Suprapubic skin (tissue), 4 donors: ENCODE results near the gene RTEL1.

Experiments
- CTCF ChIP-seq, 2 donors: fragments of 200-600 bp in 1 of 2; fragments of 450-650 bp in 1 of 2; sonication (generic) in 1 of 2; IDR thresholded peaks; one replicate each; pipeline ENCODE4 v1.5.1; 2016 to 2019; ENCODE audit warnings: antibody characterized with exemption in 2 of 2, mild to moderate bottlenecking in 1 of 2, moderate library complexity in 1 of 2
- POLR2A ChIP-seq, 2 donors: fragments of 450-650 bp; IDR thresholded peaks; one replicate each; pipeline ENCODE4 v1.6.1; 2017; ENCODE audit warnings: antibody characterized with exemption in 2 of 2, mild to moderate bottlenecking in 2 of 2, moderate library complexity in 2 of 2
- POLR2AphosphoS5 ChIP-seq, 3 donors: sonication (generic); formaldehyde crosslinking; IDR thresholded peaks; one replicate each; pipeline ENCODE4 v1.6.1; 2017; ENCODE audit warnings: antibody characterized with exemption in 3 of 3

- TF ChIP-seq POLR2A (IDR thresholded peaks at IDR 0.05) (no peak), CTCF (IDR thresholded peaks at IDR 0.05) (no peak), POLR2AphosphoS5 (IDR thresholded peaks at IDR 0.05) (no peak)
These were observed 46.0 kb downstream of the RTEL1 start for GRCh38 chr20:63703976-63704748.
